HepG2 (cell line): ENCODE measurements around the gene GPR176. TPM values are rescaled to one million over a fixed set of nuclear protein-coding genes. Genes with fewer than 3 reads are reported as not detected.

Experiments used
- ATAC-seq: fragments of 200-7000 bp; cut with Tn5 transposase; 3 replicates; pipeline ENCODE4 v1.9.1; 2020; ENCODE audit warnings: mild to moderate bottlenecking, moderate library complexity
- BruUV-seq: library from RNA; stranded (reverse); fragments of 400-500 nt; replicated peaks from 2 replicates; lab custom pipeline; 2021; lab: Mats Ljungman, UMichigan
- CTCF ChIA-PET: fragments of 300-600 bp; formaldehyde crosslinking; extraction: SDS; loops from one replicate; lab custom pipeline; 2021; ENCODE audit warnings: low total read pairs, inconsistent platforms, low intra/inter-chr PET ratio; lab: Yijun Ruan, JAX
- POLR2A ChIA-PET: fragments of 350-600 bp; sonication (Branson Sonifier 250); formaldehyde crosslinking; loops from one replicate; lab custom pipeline; 2020; ENCODE audit warnings: antibody characterized with exemption, inconsistent platforms; lab: Yijun Ruan, JAX
- DNase-seq: peaks from one replicate; pipeline ENCODE4 v3.0.0-alpha.2; 2015; ENCODE audit warnings: low spot score
- FAIRE-seq: peaks from 3 replicates; lab custom pipeline; 2011; peaks lifted over from hg19 to GRCh38; lab: Jason Lieb, UNC
- H2AFZ ChIP-seq: one replicate; pipeline ENCODE4 v1.6.1; 2011; ENCODE audit warnings: low read length, inconsistent platforms
- H3K27ac ChIP-seq: fragments of 300-600 bp; 3 replicates; pipeline ENCODE4 v1.8.0; 2011; ENCODE audit warnings: mixed run types, mild to moderate bottlenecking, mixed read lengths, low read length, inconsistent platforms; ENCODE audit not compliant: insufficient read depth; ENCODE audit errors: extremely low read length
- H3K27me3 ChIP-seq, 2 experiments: fragments of 200-600 bp in 1 of 2; 2 replicates in 1 of 2; 3 replicates in 1 of 2; pipeline versions ENCODE4 v1.6.0 to v1.8.0; 2011; ENCODE audit warnings: low read length in 2 of 2, mild to moderate bottlenecking in 2 of 2, moderate library complexity in 2 of 2, inconsistent platforms in 1 of 2; ENCODE audit not compliant: insufficient read depth in 2 of 2, control insufficient read depth in 1 of 2
- H3K36me3 ChIP-seq, 2 experiments: fragments of 200-600 bp in 1 of 2; replicated peaks in 1 of 2; 2 replicates in 1 of 2; 3 replicates in 1 of 2; pipeline versions ENCODE4 v1.5.1 to v1.8.0; 2011; ENCODE audit warnings: low read length in 2 of 2, inconsistent platforms in 1 of 2; ENCODE audit not compliant: insufficient read depth in 2 of 2, control insufficient read depth in 1 of 2
- H3K4me1 ChIP-seq: 2 replicates; pipeline ENCODE4 v1.5.1; 2012; ENCODE audit warnings: low read length, inconsistent platforms; ENCODE audit not compliant: insufficient read depth
- H3K4me2 ChIP-seq: 2 replicates; pipeline ENCODE4 v1.6.0; 2011; ENCODE audit warnings: low read depth, low read length, inconsistent platforms
- H3K4me3 ChIP-seq, 3 experiments: fragments of 200-600 bp in 1 of 3; sonication (generic), shearing (Covaris generic) in 1 of 3; replicated peaks in 1 of 3; 2 replicates each; pipeline ENCODE4 v1.5.1; 2011 to 2016; ENCODE audit warnings: low read length in 3 of 3, inconsistent platforms in 2 of 3, low read depth in 2 of 3, mild to moderate bottlenecking in 2 of 3, control low read depth in 1 of 3, mixed read lengths in 1 of 3; ENCODE audit not compliant: insufficient read depth in 1 of 3
- H3K79me2 ChIP-seq: one replicate; pipeline ENCODE4 v1.6.1; 2011; ENCODE audit warnings: low read length, inconsistent platforms; ENCODE audit not compliant: insufficient read depth
- H3K9ac ChIP-seq: 2 replicates; pipeline ENCODE4 v1.6.0; 2011; ENCODE audit warnings: mild to moderate bottlenecking, low read depth, low read length, inconsistent platforms; ENCODE audit not compliant: insufficient read depth
- H3K9me3 ChIP-seq: 2 replicates; pipeline ENCODE4 v1.5.1; 2012; ENCODE audit warnings: mild to moderate bottlenecking, low read length
- H4K20me1 ChIP-seq: 2 replicates; pipeline ENCODE4 v1.6.0; 2011; ENCODE audit warnings: inconsistent platforms, mild to moderate bottlenecking, low read length, moderate library complexity; ENCODE audit not compliant: insufficient read depth
- CBX2 ChIP-seq, 2 experiments: fragments of 200-600 bp in 1 of 2; sonication (generic); formaldehyde crosslinking in 1 of 2; IDR thresholded peaks; 2 replicates each; pipeline versions ENCODE4 v1.7.0 to v1.8.1; 2018 to 2022; ENCODE audit warnings: low read depth in 2 of 2, low read length in 1 of 2, mild to moderate bottlenecking in 1 of 2, missing genetic modification reagents in 1 of 2
- ZBTB1 ChIP-seq: sonication (generic); formaldehyde crosslinking; IDR thresholded peaks from 2 replicates; pipeline ENCODE4 v1.4.0; 2020; ENCODE audit warnings: missing genetic modification reagents, borderline replicate concordance
- WGBS: methylation state at CpG from one replicate; pipeline ENCODE4 v1.1.6; 2017; ENCODE audit warnings: low lambda C conversion rate; 5-methylcytosine and 5-hydroxymethylcytosine counted together
- in situ Hi-C: cut with HindIII; loops from 2 replicates; pipeline ENCODE4 v1.10.0; 2017; ENCODE audit warnings: low pct_unique_long_range_greater_than_20kb; ENCODE audit not compliant: extremely low pct_ligation_motif_present
- intact Hi-C: fragments of 100-400 bp; cut with micrococcal nuclease; formaldehyde crosslinking; loops from one replicate; pipeline ENCODE4 v1.10.0; 2022; ENCODE audit not compliant: unreplicated experiment
- polyA plus RNA-seq, 8 experiments: library from polyadenylated mRNA; depleted of rRNA in 3 of 8; stranded (reverse) in 7 of 8; unstranded in 1 of 8; fragments of >200 nt; fragmentation: Illumina TruSeq in 4 of 8; extraction: Trizol in 4 of 8; gene quantifications; 2 replicates each; pipeline versions ENCODE4 v1.2.1 to v1.2.3, GENCODE V29; 2011 to 2016; ENCODE audit warnings: low read depth in 4 of 8, missing spikeins in 1 of 8, mixed read lengths in 1 of 8; ENCODE audit not compliant: insufficient read depth in 1 of 8
- total RNA-seq, 5 experiments: library from RNA; depleted of rRNA; stranded (reverse); fragments of >200 nt; fragmentation: Illumina TruSeq; extraction: Trizol; gene quantifications; 2 replicates each; pipeline ENCODE4 v1.2.3, GENCODE V29; 2016; ENCODE audit warnings: low read depth in 1 of 5
- TF ChIP-seq, protein P1 (sequence below): sonication (generic); formaldehyde crosslinking; IDR thresholded peaks from 2 replicates; pipeline ENCODE4 v1.5.0; 2020; ENCODE audit warnings: missing genetic modification reagents

The GPR176 gene
- total and polyA plus RNA-seq, 2 of the 13 experiments (the other 11 are each of a cell fraction or from before 2014, with no cell fraction given) = 0.11 to 0.20 TPM

DNA sequence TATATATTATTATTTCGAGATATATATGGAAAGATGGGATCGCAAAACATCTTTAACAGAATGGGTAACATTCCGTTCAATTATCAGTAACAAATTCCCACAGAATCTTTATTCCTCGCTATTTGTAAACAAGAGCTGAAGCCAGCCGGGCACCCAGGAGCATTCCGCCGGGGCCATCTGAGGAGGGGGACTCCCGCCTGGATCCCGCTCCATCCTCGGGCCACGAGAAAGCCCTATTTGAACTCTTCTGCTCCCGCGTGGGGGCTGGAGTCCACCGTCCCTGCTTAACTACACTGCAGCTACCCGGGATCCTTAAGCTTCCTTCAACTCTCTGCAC, 687 bp downstream of the GPR176 start:
- peak overlapping the region; percentile 78; the same call in 1 of the 2 replicates for H3K4me2 ChIP-seq
- no peak overlapping the region; the same call in 1 of the 2 replicates for H3K9ac ChIP-seq
- peaks cover 19% of the 10 kb centered on the region for H3K4me1 ChIP-seq
- peaks cover 2 to 21% of the 10 kb centered on the region in 2 experiments; a peak in 3 of 5 replicates for H3K27me3 ChIP-seq
- peak overlapping the region in 1 of 3 experiments; percentile 71; a peak in 1 of 6 replicates for H3K4me3 ChIP-seq
- 27% methylated on average over 14 of the region's 15 CpGs for WGBS
- no peaks in the 10 kb centered on the region for H4K20me1 ChIP-seq
- H3K79me2 ChIP-seq = no peaks in the 10 kb centered on the region
- ATAC-seq (no peak), DNase-seq (no peak), FAIRE-seq (no peak)
- no peak overlapping the region for H2AFZ ChIP-seq
- H3K36me3 ChIP-seq = no peaks in the 10 kb centered on the region
- ChIA-PET POLR2A (interaction anchor here (2.6 kb wide), 1 partner anchor 15 kb away, joined by 15 read pairs; the partner anchor contains the start of gene EIF2AK4), CTCF (no interaction called here)
- no peaks in the 10 kb centered on the region for H3K9me3 ChIP-seq
- TF ChIP-seq CBX2 (IDR thresholded peaks at IDR 0.05; ENCODE audit: low read depth, low read length) (0 out of 2 replicates have a peak, but pooled peaks have one; percentile 13), CBX2 (CRISPR knock-in tag; IDR thresholded peaks at IDR 0.05; ENCODE audit: low read depth) (no peak), ZBTB1 (CRISPR knock-in tag) (no peak)
- no peak overlapping the region for H3K27ac ChIP-seq
- intact Hi-C loops (no loop called here), in situ Hi-C loops (no loop called here)
- BruUV-seq = no TSS peak

DNA sequence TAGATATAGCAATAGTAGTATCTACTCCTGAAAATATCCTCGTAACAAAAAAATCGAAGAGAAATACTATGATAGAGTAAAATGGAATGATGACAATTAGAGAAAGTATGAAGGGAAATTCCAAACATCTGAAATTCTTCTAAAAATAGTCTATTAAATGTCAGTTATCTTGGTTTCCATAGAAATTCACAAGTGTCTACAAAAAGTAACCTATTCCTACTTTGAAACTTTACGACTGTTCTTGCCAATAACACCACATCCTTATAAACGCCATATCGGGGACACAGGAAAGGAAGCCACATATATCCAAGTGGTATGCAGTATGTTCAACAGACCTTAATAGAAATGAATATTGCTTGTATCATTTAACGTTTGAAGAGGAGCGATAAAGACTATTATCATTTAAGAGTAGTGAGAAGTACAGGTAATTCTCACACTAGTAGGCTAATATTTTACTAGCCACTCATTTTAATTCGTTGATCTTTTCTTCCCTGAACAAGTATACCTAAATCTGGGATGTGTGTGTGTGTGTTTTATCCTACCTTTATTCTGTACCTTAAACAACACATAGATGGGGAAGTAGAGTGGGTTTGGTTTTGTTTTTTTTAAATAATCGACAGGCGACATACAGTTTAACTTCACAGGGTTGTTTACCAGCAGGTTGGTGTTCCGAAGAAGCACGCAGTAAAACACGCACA, 1.2 kb downstream of the GPR176 start:
- ATAC-seq = no peak
- no peaks in the 10 kb centered on the region for H3K79me2 ChIP-seq
- peaks cover 19% of the 10 kb centered on the region for H3K4me1 ChIP-seq
- in situ Hi-C loops = no loop called here
- no peaks in the 10 kb centered on the region for H3K9me3 ChIP-seq
- DNase-seq = no peak
- no peak overlapping the region for H3K4me2 ChIP-seq
- POLR2A ChIA-PET = interaction anchor here (2.6 kb wide), 1 partner anchor 15 kb away, joined by 15 read pairs; the partner anchor contains the start of gene EIF2AK4
- H3K27ac ChIP-seq = no peak overlapping the region
- TF ChIP-seq CBX2 (IDR thresholded peaks at IDR 0.05; ENCODE audit: low read depth, low read length) (peak; percentile 82; the same call in 1 of the 2 replicates), CBX2 (CRISPR knock-in tag; IDR thresholded peaks at IDR 0.05; ENCODE audit: low read depth) (no peak)
- TF ChIP-seq, protein P1, sequence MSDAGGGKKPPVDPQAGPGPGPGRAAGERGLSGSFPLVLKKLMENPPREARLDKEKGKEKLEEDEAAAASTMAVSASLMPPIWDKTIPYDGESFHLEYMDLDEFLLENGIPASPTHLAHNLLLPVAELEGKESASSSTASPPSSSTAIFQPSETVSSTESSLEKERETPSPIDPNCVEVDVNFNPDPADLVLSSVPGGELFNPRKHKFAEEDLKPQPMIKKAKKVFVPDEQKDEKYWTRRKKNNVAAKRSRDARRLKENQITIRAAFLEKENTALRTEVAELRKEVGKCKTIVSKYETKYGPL (CRISPR knock-in tag) = no peak
- H2AFZ ChIP-seq = no peak overlapping the region
- H3K9ac ChIP-seq = no peak overlapping the region
- WGBS = 69% methylated on average over 13 of the region's 13 CpGs
- no peaks in the 10 kb centered on the region for H4K20me1 ChIP-seq
- H3K27me3 ChIP-seq = peaks cover 2 to 21% of the 10 kb centered on the region in 2 experiments; a peak in 3 of 5 replicates
- no TSS peak for BruUV-seq
- no peak for FAIRE-seq
- intact Hi-C loops = no loop called here
- CTCF ChIA-PET = no interaction called here
- H3K4me3 ChIP-seq = no peak overlapping the region
- H3K36me3 ChIP-seq = no peaks in the 10 kb centered on the region
